Spleen (tissue), 7 donors: ENCODE results near the gene POLR1B.

Experiments
- CTCF ChIP-seq, 11 experiments: fragments of 200-600 bp in 7 of 11; fragments of 450-650 bp in 4 of 11; sonication (generic) in 4 of 11; IDR thresholded peaks in 8 of 11; conservative IDR thresholded peaks in 3 of 11; 1 replicate in 7 of 11; 2 replicates in 4 of 11; pipeline versions ENCODE4 v1.4.0 to v1.8.0; 2016 to 2021; ENCODE audit warnings: antibody characterized with exemption in 11 of 11, inconsistent platforms in 4 of 11, mild to moderate bottlenecking in 1 of 11
- POLR2A ChIP-seq, 3 donors: fragments of 450-650 bp; IDR thresholded peaks; one replicate each; pipeline ENCODE4 v1.5.1; 2017; ENCODE audit warnings: antibody characterized with exemption in 3 of 3, mild to moderate bottlenecking in 1 of 3
- donor health status: DM: no; HTN: no; CAD: no; lungs with moderate emphysema.
- donor health status: DM: no; HTN: no; CAD: no.
- donor health status: DM: no; HTN: no; CAD: no.

GRCh38 chr2:112623913-112624777, 81.9 kb downstream of the POLR1B start:
- TF ChIP-seq CTCF (IDR thresholded peaks at IDR 0.05 in 8 of 11, conservative IDR thresholded peaks at IDR 0.05 in 3 of 11) (no peak), POLR2A (IDR thresholded peaks at IDR 0.05) (no peak)
